Subcutaneous adipose tissue (tissue), 4 donors: ENCODE results near the gene GET3. TPM values are rescaled to one million over a fixed set of nuclear protein-coding genes. Genes with fewer than 3 reads are reported as not detected.

Experiments used
- CTCF ChIP-seq: fragments of 450-650 bp; IDR thresholded peaks from one replicate; pipeline ENCODE4 v1.5.1; 2016; ENCODE audit warnings: low read depth, mild to moderate bottlenecking, control low read depth, antibody characterized with exemption, moderate library complexity
- total RNA-seq, 4 donors: library from RNA; depleted of rRNA; stranded (reverse); fragments of >200 nt; gene quantifications; one replicate each; pipeline ENCODE4 v1.1.0, GENCODE V29; 2016

Gene GET3
- total RNA-seq, 4 donors from 2014 or later = 35.1 to 53.5 (median 43.4) TPM

GRCh38 chr19:12756150-12756883, 19.0 kb downstream of the GET3 start:
- no peak for TF ChIP-seq CTCF

GRCh38 chr19:12757544-12758274, 20.4 kb downstream of the GET3 start:
- no peak for TF ChIP-seq CTCF

- TF ChIP-seq CTCF = no peak
Measured at GRCh38 chr19:12759686-12760085, 22.4 kb downstream of the GET3 start.

GRCh38 chr19:12763100-12763499, 25.8 kb downstream of the GET3 start:
- TF ChIP-seq CTCF = no peak

GRCh38 chr19:12764698-12765097, 27.4 kb downstream of the GET3 start:
- TF ChIP-seq CTCF = no peak

GRCh38 chr19:12766051-12766521, 28.8 kb downstream of the GET3 start:
- no peak for TF ChIP-seq CTCF

- TF ChIP-seq CTCF = no peak
Measured at GRCh38 chr19:12767150-12767549, 29.9 kb downstream of the GET3 start.
